ENCODE results near the gene TRAM2. TPM values are rescaled to one million over a fixed set of nuclear protein-coding genes. Genes with fewer than 3 reads are reported as not detected.
"Not testable (repeated sequence)": the region's sequence is repeated elsewhere in the genome, so short reads cannot be mapped to it uniquely, and the experiment has no call there.

Gene TRAM2
- polyA plus RNA-seq, 4 donors: 2.7 to 66.0 (median 8.5) TPM

DNA sequence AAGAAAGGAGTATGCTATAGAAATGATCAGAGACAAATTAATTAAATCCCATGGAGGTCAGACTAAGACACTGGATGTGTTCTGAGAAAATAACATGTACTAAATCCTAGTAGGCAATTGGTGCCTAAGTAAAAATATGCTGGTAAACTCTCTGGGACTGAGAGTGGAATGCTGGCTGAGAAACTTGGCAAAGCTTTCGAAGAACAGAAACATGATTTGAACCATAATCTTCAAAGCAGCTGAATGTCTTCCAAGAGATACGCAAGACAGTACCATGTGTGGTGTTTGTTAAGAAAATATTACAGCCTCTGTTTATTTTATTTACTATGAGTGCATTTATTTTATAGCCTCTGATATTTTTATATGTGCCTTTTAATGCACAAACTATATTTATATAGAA, 101.6 kb downstream of the TRAM2 start:
- WGBS, 3 donors: 65 to 91% (median 88%) methylated on average over 2 of the region's 2 CpGs
- Histone ChIP-seq H3K36me3 (ENCODE audit: control insufficient read depth in 3 of 3, insufficient read depth in 2 of 3, low read depth in 1 of 3, low read length in 3 of 3) (no peaks in the 10 kb centered on the region), H3K4me3 (ENCODE audit: low read depth in 1 of 3, low read length in 3 of 3) (no peak overlapping the region), H3K27ac (ENCODE audit: low read depth in 1 of 3, low read length in 2 of 3) (no peak overlapping the region), H3K4me1 (ENCODE audit: control insufficient read depth in 3 of 3, insufficient read depth in 2 of 3, low read depth in 1 of 3, low read length in 2 of 3) (peaks cover 0 to 2% (median 0%) of the 10 kb centered on the region in 3 donors), H3K27me3 (ENCODE audit: control insufficient read depth in 3 of 3, insufficient read depth in 3 of 3, low read length in 3 of 3) (no peaks in the 10 kb centered on the region), H3K9me3 (ENCODE audit: control insufficient read depth in 2 of 2, insufficient read depth in 1 of 2, low read depth in 1 of 2, low read length in 1 of 2) (no peaks in the 10 kb centered on the region)
- FAIRE-seq (no peak), DNase-seq (no peak)

DNA sequence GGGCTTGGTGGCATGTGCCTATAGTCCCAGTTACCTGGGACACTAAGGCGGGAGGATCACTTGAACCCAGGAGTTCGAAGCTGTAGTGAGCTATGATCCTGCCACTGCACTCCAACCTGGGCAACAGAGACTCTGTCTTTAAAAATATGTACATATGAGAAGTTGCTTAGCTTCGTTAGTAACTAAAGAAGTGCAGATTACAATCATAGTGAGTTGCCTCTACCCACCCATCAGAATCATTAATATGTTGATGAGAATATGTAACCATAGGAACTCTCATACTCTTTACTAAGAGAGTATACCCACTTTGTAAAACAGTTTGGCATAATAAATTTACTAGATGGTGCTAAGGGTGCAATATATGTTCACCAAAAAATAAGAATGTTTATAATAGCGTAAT, 102.7 kb downstream of the TRAM2 start:
- FAIRE-seq: no peak
- Histone ChIP-seq H3K4me3 (ENCODE audit: low read depth in 1 of 3, low read length in 3 of 3) (no peak overlapping the region), H3K27me3 (ENCODE audit: control insufficient read depth in 3 of 3, insufficient read depth in 3 of 3, low read length in 3 of 3) (no peaks in the 10 kb centered on the region), H3K4me1 (ENCODE audit: control insufficient read depth in 3 of 3, insufficient read depth in 2 of 3, low read depth in 1 of 3, low read length in 2 of 3) (no peaks in the 10 kb centered on the region), H3K27ac (ENCODE audit: low read depth in 1 of 3, low read length in 2 of 3) (no peak overlapping the region), H3K36me3 (ENCODE audit: control insufficient read depth in 3 of 3, insufficient read depth in 2 of 3, low read depth in 1 of 3, low read length in 3 of 3) (no peaks in the 10 kb centered on the region), H3K9me3 (ENCODE audit: control insufficient read depth in 2 of 2, insufficient read depth in 1 of 2, low read depth in 1 of 2, low read length in 1 of 2) (no peaks in the 10 kb centered on the region)
- DNase-seq: no peak
- WGBS, 3 donors: 94 to 96% (median 95%) methylated on average over 4 of the region's 4 CpGs

GRCh38 chr6:52461194-52461593, 115.7 kb downstream of the TRAM2 start:
- H3K9me3 ChIP-seq (ENCODE audit: control insufficient read depth in 2 of 2, insufficient read depth in 1 of 2, low read depth in 1 of 2, low read length in 1 of 2); DNase-seq: not testable (repeated sequence)
- WGBS, 3 donors: 78 to 94% (median 90%) methylated on average over 2 of the region's 2 CpGs

DNA sequence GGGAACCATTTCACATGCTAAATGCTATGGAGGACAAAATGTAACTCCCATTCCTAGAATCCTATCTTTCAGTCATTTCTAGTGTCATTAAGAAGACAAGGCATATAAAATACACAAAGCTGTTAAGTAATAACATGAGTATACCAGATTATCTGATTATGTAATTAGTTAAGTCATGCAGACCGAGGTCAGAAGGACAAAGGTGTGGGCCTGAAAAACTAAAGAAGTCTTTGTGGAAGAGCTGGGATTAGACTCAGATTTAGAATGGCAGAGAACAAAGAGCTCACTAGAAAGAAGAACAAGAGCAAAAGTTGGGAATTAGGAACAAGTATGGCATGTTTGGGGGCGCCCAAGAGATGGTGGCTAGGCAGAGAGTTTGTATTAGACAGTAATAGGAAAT, 119.8 kb downstream of the TRAM2 start:
- Histone ChIP-seq H3K9me3 (ENCODE audit: control insufficient read depth in 2 of 2, insufficient read depth in 1 of 2, low read depth in 1 of 2, low read length in 1 of 2) (no peaks in the 10 kb centered on the region), H3K4me1 (ENCODE audit: control insufficient read depth in 3 of 3, insufficient read depth in 2 of 3, low read depth in 1 of 3, low read length in 2 of 3) (peaks cover 0 to 4% (median 0%) of the 10 kb centered on the region in 3 donors), H3K27ac (ENCODE audit: low read depth in 1 of 3, low read length in 2 of 3) (peak overlapping the region; percentile 38 to 61 (median 55)), H3K36me3 (ENCODE audit: control insufficient read depth in 3 of 3, insufficient read depth in 2 of 3, low read depth in 1 of 3, low read length in 3 of 3) (peaks cover 0 to 3% (median 0%) of the 10 kb centered on the region in 3 donors), H3K27me3 (ENCODE audit: control insufficient read depth in 3 of 3, insufficient read depth in 3 of 3, low read length in 3 of 3) (no peaks in the 10 kb centered on the region), H3K4me3 (ENCODE audit: low read depth in 1 of 3, low read length in 3 of 3) (no peak overlapping the region)
- peak; percentile 47 for FAIRE-seq
- DNase-seq: peak; percentile 60 to 87
- 39 to 77% (median 56%) methylated on average over 2 of the region's 2 CpGs for whole genome bisulfite sequencing, 3 donors

More at GRCh38 chr6:52461194-52461593, 115.7 kb downstream of the TRAM2 start:
- not testable (repeated sequence) for H3K4me1 ChIP-seq (ENCODE audit: control insufficient read depth in 3 of 3, insufficient read depth in 2 of 3, low read depth in 1 of 3, low read length in 2 of 3); H3K27ac ChIP-seq (ENCODE audit: low read depth in 1 of 3, low read length in 2 of 3); H3K36me3 ChIP-seq (ENCODE audit: control insufficient read depth in 3 of 3, insufficient read depth in 2 of 3, low read depth in 1 of 3, low read length in 3 of 3); H3K27me3 ChIP-seq (ENCODE audit: control insufficient read depth in 3 of 3, insufficient read depth in 3 of 3, low read length in 3 of 3); FAIRE-seq; H3K4me3 ChIP-seq (ENCODE audit: low read depth in 1 of 3, low read length in 3 of 3)

GRCh38 chr6:52454556-52454955, 122.3 kb downstream of the TRAM2 start:
- FAIRE-seq: no peak
- peak; percentile 53 to 76 for DNase-seq
- no peak overlapping the region for H3K4me3 ChIP-seq (ENCODE audit: low read depth in 1 of 3, low read length in 3 of 3)
- WGBS, 3 donors: 65 to 93% (median 74%) methylated on average over 2 of the region's 2 CpGs
- H3K36me3 ChIP-seq (ENCODE audit: control insufficient read depth in 3 of 3, insufficient read depth in 2 of 3, low read depth in 1 of 3, low read length in 3 of 3): peaks cover 0 to 3% (median 0%) of the 10 kb centered on the region in 3 donors
- H3K27ac ChIP-seq (ENCODE audit: low read depth in 1 of 3, low read length in 2 of 3): peak overlapping the region in 1 of 3 donors; percentile 21
- H3K27me3 ChIP-seq (ENCODE audit: control insufficient read depth in 3 of 3, insufficient read depth in 3 of 3, low read length in 3 of 3): no peaks in the 10 kb centered on the region
- H3K9me3 ChIP-seq (ENCODE audit: control insufficient read depth in 2 of 2, insufficient read depth in 1 of 2, low read depth in 1 of 2, low read length in 1 of 2): peaks cover 0 to 4% of the 10 kb centered on the region in 2 donors
- H3K4me1 ChIP-seq (ENCODE audit: control insufficient read depth in 3 of 3, insufficient read depth in 2 of 3, low read depth in 1 of 3, low read length in 2 of 3): peaks cover 0 to 4% (median 0%) of the 10 kb centered on the region in 3 donors

Other genes starting within 250 kb of the TRAM2 start
- 10 to 100 TPM; 14.1 to 78.4 (median 28.6) TPM for gene PAQR8, start 214.9 kb downstream of the TRAM2 start, polyA plus RNA-seq
- 10 to 100 TPM; 10.4 to 23.8 (median 19.7) TPM for gene EFHC1, start 156.7 kb downstream of the TRAM2 start, polyA plus RNA-seq
- gene TMEM14A, start 94.1 kb upstream of the TRAM2 start, polyA plus RNA-seq: 10 to 100 TPM; 26.7 to 52.2 (median 36.7) TPM
- 100 to 1,000 TPM in 1 of 4 donors, 10 to 100 TPM in 3; 21.5 to 232 (median 56.4) TPM for gene GSTA2, start 186.4 kb upstream of the TRAM2 start, polyA plus RNA-seq
- 1,000 to 10,000 TPM in 2 of 4 donors, 100 to 1,000 TPM in 2; 174 to 2,206 (median 874) TPM for gene GSTA1, start 226.8 kb upstream of the TRAM2 start, polyA plus RNA-seq